ENCODE results near the gene ENDOD1. TPM values are rescaled to one million over a fixed set of nuclear protein-coding genes. Genes with fewer than 3 reads are reported as not detected.
A peak's percentile ranks its signal among the peaks of the same experiment; 100 is the strongest.

The ENDOD1 gene
- total and polyA plus RNA-seq, 2 experiments from 2014 or later, result 0.76 to 4.0 TPM

DNA sequence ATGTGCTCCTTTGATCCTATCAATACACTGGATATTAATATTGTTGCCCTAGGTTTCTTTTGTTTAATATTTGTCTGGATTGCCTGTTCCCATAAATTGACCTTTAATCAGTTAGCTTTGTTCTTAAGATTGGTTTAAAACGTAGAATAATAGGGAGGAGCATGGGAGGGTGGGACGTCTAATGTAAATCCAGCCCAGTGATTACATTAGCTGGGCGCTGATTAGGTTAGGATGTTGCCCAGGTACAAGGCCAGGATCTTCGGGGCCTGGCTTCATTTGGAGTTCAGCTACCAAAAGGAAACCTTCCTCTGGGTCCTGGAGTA is 23.0 kb upstream of the ENDOD1 start, which contains the start of gene SRSF8:
Gene SRSF8 (plus strand): TSS at position 204 of the 323 bp plus-strand sequence. CDS start 308 bp downstream, outside the sequence.
- H3K36me3 ChIP-seq (ENCODE audit: insufficient read depth), result no peaks in the 10 kb centered on the region
- peaks cover 8% of the 10 kb centered on the region; the same call in 1 of the 2 replicates for H3K79me2 ChIP-seq (replicated peaks; ENCODE audit: insufficient read depth)
- H3K4me1 ChIP-seq (ENCODE audit: insufficient read depth), result peaks cover 10% of the 10 kb centered on the region
- DNase-seq (ENCODE audit: low spot score), result no peak
- ATAC-seq, result peak; percentile 57; the same call in 1 of the 3 replicates
- Mint-ChIP-seq H3K4me3 (peak within 1 kb of the TSS; percentile 94), H3K36me3 (ENCODE audit: low read depth) (peaks cover 9% of the 10 kb centered on the region; the same call in 1 of the 3 replicates), H3K27ac (peak within 1 kb of the TSS; percentile 93), H3K9me3 (no peaks in the 10 kb centered on the region; the same call in 2 of the 3 replicates), H3K4me1 (peaks cover 11% of the 10 kb centered on the region), H3K27me3 (ENCODE audit: insufficient read depth, low read depth, poor library complexity) (peaks cover 13% of the 10 kb centered on the region)
- H3K4me3 ChIP-seq, result peak within 1 kb of the TSS; percentile 86
- H3K27me3 ChIP-seq (ENCODE audit: insufficient read depth), result no peaks in the 10 kb centered on the region
- H3F3A ChIP-seq (replicated peaks; ENCODE audit: low read depth), result peaks cover 6% of the 10 kb centered on the region
- peak within 1 kb of the TSS; percentile 87 for H3K4me2 ChIP-seq
- peak within 1 kb of the TSS; percentile 76; the same call in 1 of the 2 replicates for H2AFZ ChIP-seq
- H3K9me2 ChIP-seq (ENCODE audit: insufficient read depth), result no peaks in the 10 kb centered on the region
- H4K20me1 ChIP-seq (replicated peaks; ENCODE audit: insufficient read depth), result no peaks in the 10 kb centered on the region
- TF ChIP-seq STAT1 (IDR thresholded peaks at IDR 0.05; ENCODE audit: unreplicated experiment), result no peak
- peak within 1 kb of the TSS; percentile 60; the same call in 1 of the 2 replicates for H3K27ac ChIP-seq (ENCODE audit: low read depth)

DNA sequence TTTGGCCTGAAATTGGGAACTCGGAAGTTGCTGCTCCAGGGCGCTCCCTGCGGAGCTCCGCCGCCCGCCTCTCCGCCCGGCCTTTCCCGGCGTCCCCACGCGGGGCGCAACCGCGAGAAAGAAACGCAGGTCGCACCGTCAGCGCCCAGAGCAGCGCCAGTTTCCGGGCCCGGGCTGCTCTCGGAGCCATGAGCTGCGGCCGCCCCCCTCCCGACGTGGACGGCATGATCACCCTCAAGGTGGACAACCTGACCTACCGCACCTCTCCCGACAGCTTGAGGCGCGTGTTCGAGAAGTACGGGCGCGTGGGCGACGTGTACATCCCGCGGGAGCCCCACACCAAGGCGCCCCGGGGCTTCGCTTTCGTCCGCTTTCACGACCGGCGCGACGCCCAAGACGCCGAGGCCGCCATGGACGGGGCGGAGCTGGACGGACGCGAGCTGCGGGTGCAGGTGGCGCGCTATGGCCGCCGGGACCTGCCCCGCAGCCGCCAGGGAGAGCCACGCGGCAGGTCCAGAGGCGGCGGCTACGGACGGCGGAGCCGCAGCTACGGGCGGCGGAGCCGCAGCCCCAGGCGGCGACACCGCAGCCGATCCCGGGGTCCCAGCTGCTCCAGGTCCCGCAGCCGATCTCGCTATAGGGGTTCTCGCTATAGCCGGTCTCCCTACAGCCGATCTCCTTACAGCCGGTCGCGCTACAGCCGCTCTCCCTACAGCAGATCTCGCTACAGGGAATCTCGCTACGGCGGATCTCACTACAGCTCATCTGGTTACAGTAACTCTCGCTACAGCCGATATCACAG is 22.4 kb upstream of the ENDOD1 start:
- Mint-ChIP-seq H3K36me3 (ENCODE audit: low read depth) (peaks cover 9% of the 10 kb centered on the region; the same call in 1 of the 3 replicates), H3K9me3 (no peaks in the 10 kb centered on the region; the same call in 2 of the 3 replicates), H3K27ac (peak overlapping the region; percentile 93), H3K4me3 (peak overlapping the region; percentile 94), H3K27me3 (ENCODE audit: insufficient read depth, low read depth, poor library complexity) (peaks cover 13% of the 10 kb centered on the region), H3K4me1 (peaks cover 11% of the 10 kb centered on the region)
- TF ChIP-seq NANOG (IDR thresholded peaks at IDR 0.05; ENCODE audit: borderline replicate concordance) (no peak), CREB1 (CRISPR knock-in tag; IDR thresholded peaks at IDR 0.05; ENCODE audit: low read depth) (peak; percentile 41; the same call in 1 of the 2 replicates), POLR2AphosphoS5 (IDR thresholded peaks at IDR 0.05; ENCODE audit: low read depth) (peak; percentile 69)
- TF ChIP-seq, protein P1, sequence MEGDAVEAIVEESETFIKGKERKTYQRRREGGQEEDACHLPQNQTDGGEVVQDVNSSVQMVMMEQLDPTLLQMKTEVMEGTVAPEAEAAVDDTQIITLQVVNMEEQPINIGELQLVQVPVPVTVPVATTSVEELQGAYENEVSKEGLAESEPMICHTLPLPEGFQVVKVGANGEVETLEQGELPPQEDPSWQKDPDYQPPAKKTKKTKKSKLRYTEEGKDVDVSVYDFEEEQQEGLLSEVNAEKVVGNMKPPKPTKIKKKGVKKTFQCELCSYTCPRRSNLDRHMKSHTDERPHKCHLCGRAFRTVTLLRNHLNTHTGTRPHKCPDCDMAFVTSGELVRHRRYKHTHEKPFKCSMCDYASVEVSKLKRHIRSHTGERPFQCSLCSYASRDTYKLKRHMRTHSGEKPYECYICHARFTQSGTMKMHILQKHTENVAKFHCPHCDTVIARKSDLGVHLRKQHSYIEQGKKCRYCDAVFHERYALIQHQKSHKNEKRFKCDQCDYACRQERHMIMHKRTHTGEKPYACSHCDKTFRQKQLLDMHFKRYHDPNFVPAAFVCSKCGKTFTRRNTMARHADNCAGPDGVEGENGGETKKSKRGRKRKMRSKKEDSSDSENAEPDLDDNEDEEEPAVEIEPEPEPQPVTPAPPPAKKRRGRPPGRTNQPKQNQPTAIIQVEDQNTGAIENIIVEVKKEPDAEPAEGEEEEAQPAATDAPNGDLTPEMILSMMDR (conservative IDR thresholded peaks at IDR 0.05; ENCODE audit: low read depth in 2 of 2), result peak in 1 of 2 experiments; percentile 14; a peak in 1 of 4 replicates
- peak; percentile 83 for ATAC-seq
- H3K4me2 ChIP-seq, result peak overlapping the region; percentile 87
- no peaks in the 10 kb centered on the region for H3K27me3 ChIP-seq (ENCODE audit: insufficient read depth)
- 0 out of 2 replicates have a peak overlapping the region, but pooled peaks have one; percentile 60 for H3K27ac ChIP-seq (ENCODE audit: low read depth)
- H2AFZ ChIP-seq, result peak overlapping the region; percentile 76; the same call in 1 of the 2 replicates
- H3K4me3 ChIP-seq, result peak overlapping the region; percentile 86
- H3K36me3 ChIP-seq (ENCODE audit: insufficient read depth), result no peaks in the 10 kb centered on the region
- no peaks in the 10 kb centered on the region for H4K20me1 ChIP-seq (replicated peaks; ENCODE audit: insufficient read depth)
- no peaks in the 10 kb centered on the region for H3K9me2 ChIP-seq (ENCODE audit: insufficient read depth)
- peaks cover 6% of the 10 kb centered on the region for H3F3A ChIP-seq (replicated peaks; ENCODE audit: low read depth)
- DNase-seq (ENCODE audit: low spot score), result peak; percentile 86
- H3K79me2 ChIP-seq (replicated peaks; ENCODE audit: insufficient read depth), result peaks cover 8% of the 10 kb centered on the region; the same call in 1 of the 2 replicates
- H3K4me1 ChIP-seq (ENCODE audit: insufficient read depth), result peaks cover 10% of the 10 kb centered on the region

DNA sequence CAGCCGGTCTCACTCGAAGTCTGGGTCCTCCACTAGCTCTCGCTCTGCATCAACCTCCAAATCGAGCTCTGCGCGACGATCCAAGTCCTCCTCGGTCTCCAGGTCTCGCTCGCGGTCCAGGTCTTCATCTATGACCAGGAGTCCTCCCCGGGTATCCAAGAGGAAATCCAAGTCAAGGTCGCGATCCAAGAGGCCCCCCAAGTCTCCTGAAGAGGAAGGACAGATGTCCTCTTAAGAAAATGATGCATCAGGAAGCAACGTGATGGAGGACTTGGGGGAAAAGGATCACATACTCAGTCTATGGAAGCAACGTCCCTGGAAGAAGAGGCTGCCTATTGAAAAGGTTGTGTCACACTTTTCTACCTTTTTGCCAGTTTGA is 21.8 kb upstream of the ENDOD1 start:
- Mint-ChIP-seq H3K27me3 (ENCODE audit: insufficient read depth, low read depth, poor library complexity) (peaks cover 13% of the 10 kb centered on the region), H3K4me3 (peak overlapping the region; percentile 94), H3K36me3 (ENCODE audit: low read depth) (peaks cover 9% of the 10 kb centered on the region; the same call in 1 of the 3 replicates), H3K9me3 (no peaks in the 10 kb centered on the region; the same call in 2 of the 3 replicates), H3K27ac (peak overlapping the region; percentile 93), H3K4me1 (peaks cover 11% of the 10 kb centered on the region)
- DNase-seq (ENCODE audit: low spot score) (no peak), ATAC-seq (no peak)
- Histone ChIP-seq H3K4me1 (ENCODE audit: insufficient read depth) (peaks cover 10% of the 10 kb centered on the region), H3K36me3 (ENCODE audit: insufficient read depth) (no peaks in the 10 kb centered on the region), H3K4me2 (peak overlapping the region; percentile 87), H4K20me1 (replicated peaks; ENCODE audit: insufficient read depth) (no peaks in the 10 kb centered on the region), H3K79me2 (replicated peaks; ENCODE audit: insufficient read depth) (peaks cover 8% of the 10 kb centered on the region; the same call in 1 of the 2 replicates), H3K27me3 (ENCODE audit: insufficient read depth) (no peaks in the 10 kb centered on the region), H3K9me2 (ENCODE audit: insufficient read depth) (0 out of 2 replicates have a peak, but pooled peaks cover 3% of the 10 kb centered on the region), H3K4me3 (peak overlapping the region; percentile 86), H3K27ac (ENCODE audit: low read depth) (peak overlapping the region; percentile 60; the same call in 1 of the 2 replicates), H2AFZ (peak overlapping the region; percentile 76; the same call in 1 of the 2 replicates), H3F3A (replicated peaks; ENCODE audit: low read depth) (peaks cover 6% of the 10 kb centered on the region)
- no peak for TF ChIP-seq EZH2 (IDR thresholded peaks at IDR 0.05; ENCODE audit: low read depth, unreplicated experiment)
- no peak for TF ChIP-seq JUNB (IDR thresholded peaks at IDR 0.05; ENCODE audit: unreplicated experiment)
